ENCODE results near the gene AMMECR1.

DNA sequence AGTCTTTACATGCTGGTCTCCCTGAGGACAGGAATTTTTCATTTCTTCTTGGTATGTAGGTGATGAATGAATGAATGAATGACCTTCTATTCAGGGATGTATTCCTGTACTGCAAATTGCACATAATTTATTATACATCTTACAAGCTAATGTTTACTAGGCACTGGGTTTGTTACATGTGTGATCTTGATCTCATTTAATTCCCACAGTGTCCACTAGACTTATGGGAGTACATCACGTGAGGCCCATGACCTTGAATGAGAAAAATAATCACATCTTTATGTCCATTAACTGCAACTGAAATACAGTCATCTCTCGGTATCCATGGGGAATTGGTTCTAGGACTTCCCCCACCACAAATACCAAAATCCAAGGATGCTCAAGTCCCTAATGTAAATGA is 164.6 kb downstream of the AMMECR1 start:
- TF ChIP-seq, protein P1, sequence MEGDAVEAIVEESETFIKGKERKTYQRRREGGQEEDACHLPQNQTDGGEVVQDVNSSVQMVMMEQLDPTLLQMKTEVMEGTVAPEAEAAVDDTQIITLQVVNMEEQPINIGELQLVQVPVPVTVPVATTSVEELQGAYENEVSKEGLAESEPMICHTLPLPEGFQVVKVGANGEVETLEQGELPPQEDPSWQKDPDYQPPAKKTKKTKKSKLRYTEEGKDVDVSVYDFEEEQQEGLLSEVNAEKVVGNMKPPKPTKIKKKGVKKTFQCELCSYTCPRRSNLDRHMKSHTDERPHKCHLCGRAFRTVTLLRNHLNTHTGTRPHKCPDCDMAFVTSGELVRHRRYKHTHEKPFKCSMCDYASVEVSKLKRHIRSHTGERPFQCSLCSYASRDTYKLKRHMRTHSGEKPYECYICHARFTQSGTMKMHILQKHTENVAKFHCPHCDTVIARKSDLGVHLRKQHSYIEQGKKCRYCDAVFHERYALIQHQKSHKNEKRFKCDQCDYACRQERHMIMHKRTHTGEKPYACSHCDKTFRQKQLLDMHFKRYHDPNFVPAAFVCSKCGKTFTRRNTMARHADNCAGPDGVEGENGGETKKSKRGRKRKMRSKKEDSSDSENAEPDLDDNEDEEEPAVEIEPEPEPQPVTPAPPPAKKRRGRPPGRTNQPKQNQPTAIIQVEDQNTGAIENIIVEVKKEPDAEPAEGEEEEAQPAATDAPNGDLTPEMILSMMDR (IDR thresholded peaks at IDR 0.05), result no peak
- TF ChIP-seq POLR2AphosphoS5 (IDR thresholded peaks at IDR 0.05), result no peak
